HEK293 (cell line): ENCODE data around the gene BRF1.

Experiments used
- CTCF ChIA-PET: fragments of 350-600 bp; formaldehyde crosslinking; extraction: SDS; loops from one replicate; lab custom pipeline; 2021; ENCODE audit warnings: antibody characterized with exemption; lab: Yijun Ruan, JAX
- POLR2A ChIA-PET: fragments of 300-600 bp; formaldehyde crosslinking; extraction: SDS; loops from one replicate; lab custom pipeline; 2020; ENCODE audit warnings: antibody characterized with exemption, inconsistent platforms; lab: Yijun Ruan, JAX
- H3K27ac ChIP-seq: fragments of 200-500 bp; sonication (Bioruptor generic); 2 replicates; pipeline ENCODE4 v1.5.1; 2014; ENCODE audit warnings: low read depth, low read length, control low read depth, inconsistent platforms; ENCODE audit errors: extremely low read depth
- H3K36me3 ChIP-seq, 2 experiments: fragments of 200-500 bp in 1 of 2; sonication (Bioruptor generic) in 1 of 2; 1 replicate in 1 of 2; 2 replicates in 1 of 2; pipeline ENCODE4 v1.5.1; 2014 to 2017; ENCODE audit warnings: inconsistent platforms in 2 of 2, low read length in 2 of 2; ENCODE audit not compliant: control insufficient read depth in 2 of 2, insufficient read depth in 1 of 2
- H3K4me1 ChIP-seq: fragments of 200-500 bp; sonication (Bioruptor generic); 2 replicates; pipeline ENCODE4 v1.5.1; 2014; ENCODE audit warnings: mild to moderate bottlenecking, low read length, inconsistent platforms; ENCODE audit not compliant: control insufficient read depth, insufficient read depth
- H3K4me3 ChIP-seq: 2 replicates; pipeline ENCODE4 v1.5.1; 2011; ENCODE audit warnings: low read depth, mild to moderate bottlenecking, control low read depth, low read length, moderate library complexity
- H3K9me3 ChIP-seq: fragments of 200-500 bp; sonication (Bioruptor generic); 2 replicates; pipeline ENCODE4 v1.5.1; 2014; ENCODE audit warnings: low read depth, low read length, inconsistent platforms; ENCODE audit not compliant: control insufficient read depth, insufficient read depth
- ELK4 ChIP-seq: IDR thresholded peaks from 2 replicates; pipeline ENCODE4 v1.6.1; 2011; ENCODE audit warnings: mild to moderate bottlenecking, low read depth, low read length, borderline replicate concordance
- KLF17 ChIP-seq: fragments of 450-650 bp; formaldehyde crosslinking; IDR thresholded peaks from 2 replicates; pipeline ENCODE4 v1.5.1; 2016; ENCODE audit warnings: missing biosample characterization, missing genetic modification characterization
- OSR2 ChIP-seq: fragments of 450-650 bp; formaldehyde crosslinking; IDR thresholded peaks from 2 replicates; pipeline ENCODE4 v1.5.1; 2016; ENCODE audit warnings: missing biosample characterization, missing genetic modification characterization
- REPIN1 ChIP-seq: fragments of 450-650 bp; formaldehyde crosslinking; IDR thresholded peaks from 2 replicates; pipeline ENCODE4 v1.5.1; 2017; ENCODE audit warnings: missing biosample characterization, missing genetic modification characterization, low read depth
- SCRT1 ChIP-seq: fragments of 450-650 bp; formaldehyde crosslinking; IDR thresholded peaks from 2 replicates; pipeline ENCODE4 v1.5.1; 2016; ENCODE audit warnings: missing biosample characterization, missing genetic modification characterization, borderline replicate concordance
- ZBTB44 ChIP-seq: fragments of 450-650 bp; IDR thresholded peaks from 2 replicates; pipeline ENCODE4 v1.5.1; 2018; ENCODE audit warnings: missing biosample characterization, mild to moderate bottlenecking, missing genetic modification characterization
- ZNF121 ChIP-seq: fragments of 450-650 bp; formaldehyde crosslinking; IDR thresholded peaks from 2 replicates; pipeline ENCODE4 v1.5.1; 2016; ENCODE audit warnings: missing biosample characterization, missing genetic modification characterization
- ZNF140 ChIP-seq: fragments of 450-650 bp; formaldehyde crosslinking; IDR thresholded peaks from 2 replicates; pipeline ENCODE4 v1.5.1; 2016; ENCODE audit warnings: missing biosample characterization, missing genetic modification characterization
- ZNF148 ChIP-seq: fragments of 450-650 bp; formaldehyde crosslinking; IDR thresholded peaks from 2 replicates; pipeline ENCODE4 v1.5.0; 2017; ENCODE audit warnings: missing biosample characterization, missing genetic modification characterization, borderline replicate concordance
- ZNF266 ChIP-seq: fragments of 450-650 bp; formaldehyde crosslinking; IDR thresholded peaks from 2 replicates; pipeline ENCODE4 v1.5.1; 2016; ENCODE audit warnings: missing biosample characterization, missing genetic modification characterization, low read depth
- ZNF362 ChIP-seq: fragments of 450-650 bp; formaldehyde crosslinking; IDR thresholded peaks from 2 replicates; pipeline ENCODE4 v1.5.1; 2016; ENCODE audit warnings: missing biosample characterization, missing genetic modification characterization
- ZNF366 ChIP-seq: fragments of 450-650 bp; formaldehyde crosslinking; conservative IDR thresholded peaks from 2 replicates; pipeline ENCODE4 v1.5.1; 2016; ENCODE audit warnings: missing biosample characterization, missing genetic modification characterization
- ZNF416 ChIP-seq: fragments of 450-650 bp; formaldehyde crosslinking; IDR thresholded peaks from 2 replicates; pipeline ENCODE4 v1.5.1; 2016; ENCODE audit warnings: missing biosample characterization, missing genetic modification characterization
- ZNF518A ChIP-seq: fragments of 450-650 bp; formaldehyde crosslinking; conservative IDR thresholded peaks from 2 replicates; pipeline ENCODE4 v1.5.1; 2016; ENCODE audit warnings: low read depth, missing biosample characterization, missing genetic modification characterization
- ZNF580 ChIP-seq: fragments of 450-650 bp; formaldehyde crosslinking; IDR thresholded peaks from 2 replicates; pipeline ENCODE4 v1.5.1; 2016; ENCODE audit warnings: missing biosample characterization, missing genetic modification characterization
- ZNF626 ChIP-seq: fragments of 450-650 bp; sonication (Bioruptor Pico); formaldehyde crosslinking; IDR thresholded peaks from 2 replicates; pipeline ENCODE4 v1.5.1; 2018; ENCODE audit warnings: missing biosample characterization, missing genetic modification characterization, inconsistent platforms
- ZNF654 ChIP-seq: fragments of 450-650 bp; formaldehyde crosslinking; IDR thresholded peaks from 2 replicates; pipeline ENCODE4 v1.5.1; 2016; ENCODE audit warnings: low read depth, missing biosample characterization, missing genetic modification characterization
- ZNF664 ChIP-seq: fragments of 450-650 bp; formaldehyde crosslinking; IDR thresholded peaks from 2 replicates; pipeline ENCODE4 v1.5.1; 2016; ENCODE audit warnings: missing biosample characterization, missing genetic modification characterization
- ZNF768 ChIP-seq: fragments of 450-650 bp; formaldehyde crosslinking; IDR thresholded peaks from 2 replicates; pipeline ENCODE4 v1.5.1; 2018; ENCODE audit warnings: missing biosample characterization, mild to moderate bottlenecking, missing genetic modification characterization
- ZSCAN16 ChIP-seq: fragments of 450-650 bp; formaldehyde crosslinking; IDR thresholded peaks from 2 replicates; pipeline ENCODE4 v1.5.1; 2016; ENCODE audit warnings: missing biosample characterization, missing genetic modification characterization

BRF1 gene

GRCh38 chr14:105219753-105220152 is 81.0 kb downstream of the BRF1 start:
- peaks cover 4 to 85% of the 10 kb centered on the region in 2 experiments; a peak in 2 of 3 replicates for H3K36me3 ChIP-seq
- no peaks in the 10 kb centered on the region for H3K4me1 ChIP-seq
- H3K4me3 ChIP-seq = no peak overlapping the region
- TF ChIP-seq ZNF416 (tag by site-specific recombination) (no peak), ZNF266 (tag by site-specific recombination) (no peak), ZNF362 (tag by site-specific recombination) (no peak), OSR2 (tag by site-specific recombination) (no peak), ZNF140 (no peak), KLF17 (no peak), ZNF148 (tag by site-specific recombination) (no peak), ELK4 (no peak), SCRT1 (no peak), ZNF121 (no peak), REPIN1 (tag by site-specific recombination) (no peak), ZNF580 (tag by site-specific recombination) (no peak), ZNF518A (no peak), ZNF366 (tag by site-specific recombination) (no peak), ZNF654 (tag by site-specific recombination) (no peak), ZSCAN16 (no peak), ZNF664 (tag by site-specific recombination) (no peak), ZBTB44 (no peak), ZNF768 (tag by site-specific recombination) (no peak), ZNF626 (tag by site-specific recombination) (no peak)
- H3K27ac ChIP-seq = no peak overlapping the region
- no peaks in the 10 kb centered on the region for H3K9me3 ChIP-seq
- POLR2A ChIA-PET = interaction anchor here (0.6 kb wide), 1 partner anchor 8 kb away, joined by 3 read pairs; no protein-coding TSS in a partner anchor
- CTCF ChIA-PET = interaction anchor here (1.0 kb wide), 1 partner anchor 18 kb away, joined by 5 read pairs; no protein-coding TSS in a partner anchor
